K562 (cell line): ENCODE results near the gene PRKCG.

ENCODE experiments used
- CTCF ChIP-seq, 3 experiments: IDR thresholded peaks in 2 of 3; conservative IDR thresholded peaks in 1 of 3; 2 replicates each; pipeline ENCODE4 v1.5.1; 2011 to 2012; ENCODE audit warnings: low read length in 3 of 3, mild to moderate bottlenecking in 3 of 3, control low read depth in 2 of 3, improper control_type of control experiment in 1 of 3, inconsistent platforms in 1 of 3, low read depth in 1 of 3, mixed read lengths in 1 of 3, moderate library complexity in 1 of 3; ENCODE audit not compliant: insufficient read depth in 2 of 3
- NFRKB ChIP-seq: fragments of 450-650 bp; IDR thresholded peaks from 2 replicates; pipeline ENCODE4 v1.6.1; 2016; ENCODE audit warnings: low read depth
- NR3C1 ChIP-seq: sonication (generic); formaldehyde crosslinking; IDR thresholded peaks from 2 replicates; pipeline ENCODE4 v1.8.1; 2022; ENCODE audit warnings: missing genetic modification reagents
- SAP30 ChIP-seq: fragments of 200-600 bp; sonication (generic); IDR thresholded peaks from 2 replicates; pipeline ENCODE4 v1.6.1; 2012; ENCODE audit warnings: borderline replicate concordance, low read depth, mild to moderate bottlenecking, moderate library complexity, low read length, control low read depth, inconsistent platforms; ENCODE audit not compliant: insufficient read depth, poor library complexity, severe bottlenecking
- TAF1 ChIP-seq: IDR thresholded peaks from 2 replicates; pipeline ENCODE4 v1.6.1; 2011; ENCODE audit warnings: mild to moderate bottlenecking, low read length, moderate library complexity; ENCODE audit not compliant: insufficient read depth, control insufficient read depth, severe bottlenecking; ENCODE audit errors: extremely low read depth

GRCh38 chr19:53866865-53867224, 15.2 kb upstream of the PRKCG start:
- no peak for TF ChIP-seq CTCF (IDR thresholded peaks at IDR 0.05 in 2 of 3, conservative IDR thresholded peaks at IDR 0.05 in 1 of 3; ENCODE audit: insufficient read depth in 2 of 3, low read depth in 1 of 3, low read length in 3 of 3)
- no peak for TF ChIP-seq TAF1
- no peak for TF ChIP-seq SAP30
- no peak for TF ChIP-seq NR3C1 (CRISPR knock-in tag)
- TF ChIP-seq NFRKB, result no peak
